PC-3 (cell line): Measurements from ENCODE around the gene PPP6C. TPM values are rescaled to one million over a fixed set of nuclear protein-coding genes. Genes with fewer than 3 reads are reported as not detected.

ENCODE experiments used
- ATAC-seq: fragments of 200-7000 bp; cut with Tn5 transposase; 2 replicates; pipeline ENCODE4 v1.9.1; 2020; ENCODE audit warnings: mild to moderate bottlenecking, moderate library complexity
- BruUV-seq: library from RNA; stranded (reverse); fragments of 400-500 nt; replicated peaks from 2 replicates; lab custom pipeline; 2021; lab: Mats Ljungman, UMichigan
- CTCF ChIA-PET: fragments of 300-600 bp; sonication (Branson Sonifier 250); formaldehyde crosslinking; loops from one replicate; lab custom pipeline; 2022; ENCODE audit warnings: antibody characterized with exemption; lab: Charles Lee
- POLR2A ChIA-PET: fragments of 300-600 bp; sonication (Branson Sonifier 250); formaldehyde crosslinking; loops from one replicate; lab custom pipeline; 2022; ENCODE audit warnings: antibody characterized with exemption; ENCODE audit not compliant: unreplicated experiment; lab: Charles Lee
- DNase-seq: peaks from one replicate; pipeline ENCODE4 v3.0.0-alpha.2; 2015
- H2AFZ ChIP-seq: fragments of 300-600 bp; sonication (generic); 2 replicates; pipeline ENCODE4 v1.6.0; 2016; ENCODE audit warnings: antibody characterized with exemption, low read length
- H3F3A ChIP-seq: fragments of 300-600 bp; sonication (generic); one replicate; pipeline ENCODE4 v1.6.0; 2017; ENCODE audit warnings: antibody characterized with exemption, low read length, control low read depth, mild to moderate bottlenecking; ENCODE audit not compliant: unreplicated experiment
- H3K27ac ChIP-seq: fragments of 300-600 bp; sonication (generic); 2 replicates; pipeline ENCODE4 v1.5.1; 2016; ENCODE audit warnings: mild to moderate bottlenecking, low read length
- H3K27me3 ChIP-seq: fragments of 300-600 bp; sonication (generic); 2 replicates; pipeline ENCODE4 v1.6.1; 2016; ENCODE audit warnings: low read length, mixed read lengths
- H3K36me3 ChIP-seq: fragments of 300-600 bp; sonication (generic); 2 replicates; pipeline ENCODE4 v1.6.1; 2016; ENCODE audit warnings: low read depth, mixed run types, low read length, mixed read lengths
- H3K4me1 ChIP-seq: fragments of 300-600 bp; sonication (generic); 2 replicates; pipeline ENCODE4 v1.5.1; 2016; ENCODE audit warnings: low read length; ENCODE audit not compliant: insufficient read depth
- H3K4me2 ChIP-seq: fragments of 300-600 bp; sonication (generic); 2 replicates; pipeline ENCODE4 v1.6.0; 2016; ENCODE audit warnings: low read length
- H3K4me3 ChIP-seq: fragments of 300-600 bp; sonication (generic); 2 replicates; pipeline ENCODE4 v1.5.1; 2016; ENCODE audit warnings: mild to moderate bottlenecking, low read length, mixed read lengths
- H3K79me2 ChIP-seq: fragments of 300-600 bp; sonication (generic); 2 replicates; pipeline ENCODE4 v1.6.1; 2017; ENCODE audit warnings: low read length, mixed read lengths
- H3K9ac ChIP-seq: fragments of 300-600 bp; sonication (generic); 2 replicates; pipeline ENCODE4 v1.6.0; 2016; ENCODE audit warnings: mild to moderate bottlenecking, low read length
- H3K9me2 ChIP-seq: fragments of 300-600 bp; sonication (generic); replicated peaks from 2 replicates; pipeline ENCODE4 v1.6.1; 2016; ENCODE audit warnings: mixed run types, low read length, mixed read lengths
- H3K9me3 ChIP-seq: fragments of 300-600 bp; sonication (generic); 2 replicates; pipeline ENCODE4 v1.6.1; 2016; ENCODE audit warnings: low read length, mixed read lengths
- H4K20me1 ChIP-seq: fragments of 300-600 bp; sonication (generic); 2 replicates; pipeline ENCODE4 v1.6.1; 2016; ENCODE audit warnings: low read length, mixed read lengths
- EZH2 ChIP-seq: fragments of 300-600 bp; sonication (generic); IDR thresholded peaks from one replicate; pipeline ENCODE4 v1.6.1; 2017; ENCODE audit warnings: antibody characterized with exemption, mild to moderate bottlenecking, low read length; ENCODE audit not compliant: unreplicated experiment
- EZH2phosphoT487 ChIP-seq: fragments of 300-600 bp; sonication (generic); IDR thresholded peaks from 2 replicates; pipeline ENCODE4 v1.6.1; 2018; ENCODE audit warnings: mild to moderate bottlenecking, antibody characterized with exemption, low read length, borderline replicate concordance
- intact Hi-C: fragments of 100-400 bp; cut with micrococcal nuclease; formaldehyde crosslinking; loops from 2 replicates; pipeline ENCODE4 v1.9.0; 2023
- total RNA-seq: library from RNA; depleted of rRNA; stranded (reverse); fragments of >200 nt; gene quantifications from 2 replicates; pipeline ENCODE4 v1.2.3, GENCODE V29; 2014
- TF ChIP-seq, protein P1 (sequence below): fragments of 300-600 bp; sonication (generic); conservative IDR thresholded peaks from 2 replicates; pipeline ENCODE4 v1.5.1; 2017; ENCODE audit warnings: antibody characterized with exemption, low read depth, mild to moderate bottlenecking, low read length

PPP6C gene
- total RNA-seq, 1 experiment from 2014 or later = 16.4 TPM

DNA sequence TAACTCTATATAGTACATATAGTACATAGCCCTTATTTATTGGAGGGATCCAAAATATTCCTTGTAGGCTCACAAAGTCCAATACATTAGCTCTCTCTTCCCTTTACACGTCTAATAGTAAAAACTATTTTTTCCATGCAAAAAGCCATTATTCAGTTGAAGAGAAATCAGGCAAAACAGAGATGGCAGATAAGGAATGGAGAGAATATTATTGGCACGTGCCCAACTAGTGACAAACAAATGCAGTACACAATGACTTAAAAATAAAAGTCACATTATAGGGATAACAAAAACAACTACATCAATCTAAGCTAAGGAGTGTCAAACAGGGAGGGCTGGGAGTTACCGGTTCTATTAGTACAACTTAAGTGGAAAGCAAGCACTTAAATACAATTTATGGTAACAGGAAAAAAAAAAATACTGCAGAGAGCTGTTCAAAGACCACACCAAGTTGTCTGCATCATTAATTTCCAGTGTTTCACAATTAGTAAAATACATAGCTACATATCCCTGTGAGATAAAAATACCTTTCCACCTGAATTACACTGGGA is 42.1 kb downstream of the PPP6C start:
- CTCF ChIA-PET = no interaction called here
- ATAC-seq (no peak), DNase-seq (no peak)
- no TSS peak for BruUV-seq
- no peaks in the 10 kb centered on the region for H3F3A ChIP-seq
- POLR2A ChIA-PET = no interaction called here
- TF ChIP-seq, protein P1, sequence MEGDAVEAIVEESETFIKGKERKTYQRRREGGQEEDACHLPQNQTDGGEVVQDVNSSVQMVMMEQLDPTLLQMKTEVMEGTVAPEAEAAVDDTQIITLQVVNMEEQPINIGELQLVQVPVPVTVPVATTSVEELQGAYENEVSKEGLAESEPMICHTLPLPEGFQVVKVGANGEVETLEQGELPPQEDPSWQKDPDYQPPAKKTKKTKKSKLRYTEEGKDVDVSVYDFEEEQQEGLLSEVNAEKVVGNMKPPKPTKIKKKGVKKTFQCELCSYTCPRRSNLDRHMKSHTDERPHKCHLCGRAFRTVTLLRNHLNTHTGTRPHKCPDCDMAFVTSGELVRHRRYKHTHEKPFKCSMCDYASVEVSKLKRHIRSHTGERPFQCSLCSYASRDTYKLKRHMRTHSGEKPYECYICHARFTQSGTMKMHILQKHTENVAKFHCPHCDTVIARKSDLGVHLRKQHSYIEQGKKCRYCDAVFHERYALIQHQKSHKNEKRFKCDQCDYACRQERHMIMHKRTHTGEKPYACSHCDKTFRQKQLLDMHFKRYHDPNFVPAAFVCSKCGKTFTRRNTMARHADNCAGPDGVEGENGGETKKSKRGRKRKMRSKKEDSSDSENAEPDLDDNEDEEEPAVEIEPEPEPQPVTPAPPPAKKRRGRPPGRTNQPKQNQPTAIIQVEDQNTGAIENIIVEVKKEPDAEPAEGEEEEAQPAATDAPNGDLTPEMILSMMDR = no peak
- no peak overlapping the region for H2AFZ ChIP-seq
- H3K4me1 ChIP-seq = no peaks in the 10 kb centered on the region
- no peaks in the 10 kb centered on the region; the same call in 1 of the 2 replicates for H3K36me3 ChIP-seq
- H3K27me3 ChIP-seq = no peaks in the 10 kb centered on the region
- no peaks in the 10 kb centered on the region for H3K9me2 ChIP-seq
- H3K9ac ChIP-seq = no peak overlapping the region
- H3K9me3 ChIP-seq = no peaks in the 10 kb centered on the region
- H3K79me2 ChIP-seq = peaks cover 3% of the 10 kb centered on the region; the same call in 1 of the 2 replicates
- no peak overlapping the region for H3K27ac ChIP-seq
- intact Hi-C loops = no loop called here
- no peak overlapping the region for H3K4me3 ChIP-seq
- no peak overlapping the region for H3K4me2 ChIP-seq
- no peaks in the 10 kb centered on the region for H4K20me1 ChIP-seq

DNA sequence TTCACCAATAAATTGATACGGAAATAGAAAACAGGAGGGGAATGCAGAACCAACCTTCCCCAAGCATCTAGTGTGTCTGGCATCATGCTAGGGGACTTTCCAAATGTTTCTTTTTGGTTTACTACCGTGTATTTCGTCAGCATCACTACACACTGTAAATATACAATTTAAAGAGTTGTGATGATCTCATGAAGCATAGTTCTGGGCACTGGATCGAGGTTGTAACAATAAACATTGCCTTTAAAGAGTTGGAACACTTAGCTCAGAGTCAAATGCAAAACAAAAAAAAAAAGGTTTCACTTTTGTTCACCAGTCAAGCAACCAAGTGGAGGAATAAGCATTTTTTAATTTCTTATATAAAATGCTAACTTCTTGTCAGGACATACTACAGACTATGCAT is 43.4 kb downstream of the PPP6C start:
- intact Hi-C loops = no loop called here
- TF ChIP-seq, protein P1 = no peak
- TF ChIP-seq EZH2phosphoT487 (no peak), EZH2 (no peak)
- Histone ChIP-seq H3K4me2 (no peak overlapping the region), H3K9me3 (no peaks in the 10 kb centered on the region), H3F3A (no peaks in the 10 kb centered on the region), H3K27me3 (no peaks in the 10 kb centered on the region), H4K20me1 (no peaks in the 10 kb centered on the region), H3K9me2 (no peaks in the 10 kb centered on the region), H3K36me3 (no peaks in the 10 kb centered on the region; the same call in 1 of the 2 replicates), H3K4me3 (no peak overlapping the region), H3K9ac (no peak overlapping the region), H3K79me2 (peaks cover 11% of the 10 kb centered on the region; the same call in 1 of the 2 replicates), H2AFZ (no peak overlapping the region), H3K27ac (no peak overlapping the region), H3K4me1 (no peaks in the 10 kb centered on the region)
- CTCF ChIA-PET = no interaction called here
- ATAC-seq (no peak), DNase-seq (no peak)
- BruUV-seq = no TSS peak
- POLR2A ChIA-PET = no interaction called here

DNA sequence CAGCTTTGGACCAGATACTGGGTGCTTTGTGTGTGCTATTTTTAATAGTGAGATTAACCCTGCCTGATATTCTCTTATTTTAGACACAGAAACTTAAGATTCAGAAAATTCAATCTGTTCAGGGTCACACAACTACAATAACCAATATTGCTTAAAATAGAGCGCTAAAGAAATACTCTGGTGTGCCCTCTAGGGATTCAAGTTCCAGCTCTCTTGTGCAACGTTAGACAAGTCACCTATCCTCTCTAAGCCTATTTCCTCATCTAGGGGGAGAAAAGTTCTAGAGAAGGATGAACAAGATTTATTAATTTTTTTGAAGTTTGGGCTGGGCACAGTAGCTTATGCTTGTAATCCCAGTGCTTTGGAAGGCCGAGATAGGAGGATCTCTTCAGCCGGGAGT is 44.2 kb downstream of the PPP6C start:
- TF ChIP-seq, protein P1 = no peak
- TF ChIP-seq EZH2phosphoT487 = no peak
- TF ChIP-seq EZH2 = no peak
- Histone ChIP-seq H3K27me3 (no peaks in the 10 kb centered on the region), H3K4me3 (no peak overlapping the region), H3K4me2 (no peak overlapping the region), H2AFZ (no peak overlapping the region), H3K9ac (no peak overlapping the region), H4K20me1 (no peaks in the 10 kb centered on the region), H3K36me3 (no peaks in the 10 kb centered on the region; the same call in 1 of the 2 replicates), H3K9me2 (no peaks in the 10 kb centered on the region), H3F3A (no peaks in the 10 kb centered on the region), H3K79me2 (peaks cover 11% of the 10 kb centered on the region; the same call in 1 of the 2 replicates), H3K27ac (no peak overlapping the region), H3K4me1 (no peaks in the 10 kb centered on the region), H3K9me3 (no peaks in the 10 kb centered on the region)
- intact Hi-C loops = no loop called here
- ATAC-seq (no peak), DNase-seq (no peak)
- ChIA-PET POLR2A (no interaction called here), CTCF (no interaction called here)
- no TSS peak for BruUV-seq
